VCaP (cell line): ENCODE data around the gene FARS2.
A peak's percentile ranks its signal among the peaks of the same experiment; 100 is the strongest.
"Not testable (repeated sequence)": the region's sequence is repeated elsewhere in the genome, so short reads cannot be mapped to it uniquely, and the experiment has no call there.

Source experiments
- H3K27ac ChIP-seq: fragments of 450-650 bp; 2 replicates; pipeline ENCODE4 v1.5.1; 2017
- TF ChIP-seq, protein P1 (sequence below): fragments of 450-650 bp; conservative IDR thresholded peaks from 2 replicates; pipeline ENCODE4 v1.5.1; 2017; ENCODE audit warnings: mild to moderate bottlenecking, moderate library complexity

FARS2 gene

GRCh38 chr6:5645328-5646290 lies 384.3 kb downstream of the FARS2 start:
- H3K27ac ChIP-seq: peak overlapping the region; percentile 50
- TF ChIP-seq, protein P1, sequence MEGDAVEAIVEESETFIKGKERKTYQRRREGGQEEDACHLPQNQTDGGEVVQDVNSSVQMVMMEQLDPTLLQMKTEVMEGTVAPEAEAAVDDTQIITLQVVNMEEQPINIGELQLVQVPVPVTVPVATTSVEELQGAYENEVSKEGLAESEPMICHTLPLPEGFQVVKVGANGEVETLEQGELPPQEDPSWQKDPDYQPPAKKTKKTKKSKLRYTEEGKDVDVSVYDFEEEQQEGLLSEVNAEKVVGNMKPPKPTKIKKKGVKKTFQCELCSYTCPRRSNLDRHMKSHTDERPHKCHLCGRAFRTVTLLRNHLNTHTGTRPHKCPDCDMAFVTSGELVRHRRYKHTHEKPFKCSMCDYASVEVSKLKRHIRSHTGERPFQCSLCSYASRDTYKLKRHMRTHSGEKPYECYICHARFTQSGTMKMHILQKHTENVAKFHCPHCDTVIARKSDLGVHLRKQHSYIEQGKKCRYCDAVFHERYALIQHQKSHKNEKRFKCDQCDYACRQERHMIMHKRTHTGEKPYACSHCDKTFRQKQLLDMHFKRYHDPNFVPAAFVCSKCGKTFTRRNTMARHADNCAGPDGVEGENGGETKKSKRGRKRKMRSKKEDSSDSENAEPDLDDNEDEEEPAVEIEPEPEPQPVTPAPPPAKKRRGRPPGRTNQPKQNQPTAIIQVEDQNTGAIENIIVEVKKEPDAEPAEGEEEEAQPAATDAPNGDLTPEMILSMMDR: no peak

DNA sequence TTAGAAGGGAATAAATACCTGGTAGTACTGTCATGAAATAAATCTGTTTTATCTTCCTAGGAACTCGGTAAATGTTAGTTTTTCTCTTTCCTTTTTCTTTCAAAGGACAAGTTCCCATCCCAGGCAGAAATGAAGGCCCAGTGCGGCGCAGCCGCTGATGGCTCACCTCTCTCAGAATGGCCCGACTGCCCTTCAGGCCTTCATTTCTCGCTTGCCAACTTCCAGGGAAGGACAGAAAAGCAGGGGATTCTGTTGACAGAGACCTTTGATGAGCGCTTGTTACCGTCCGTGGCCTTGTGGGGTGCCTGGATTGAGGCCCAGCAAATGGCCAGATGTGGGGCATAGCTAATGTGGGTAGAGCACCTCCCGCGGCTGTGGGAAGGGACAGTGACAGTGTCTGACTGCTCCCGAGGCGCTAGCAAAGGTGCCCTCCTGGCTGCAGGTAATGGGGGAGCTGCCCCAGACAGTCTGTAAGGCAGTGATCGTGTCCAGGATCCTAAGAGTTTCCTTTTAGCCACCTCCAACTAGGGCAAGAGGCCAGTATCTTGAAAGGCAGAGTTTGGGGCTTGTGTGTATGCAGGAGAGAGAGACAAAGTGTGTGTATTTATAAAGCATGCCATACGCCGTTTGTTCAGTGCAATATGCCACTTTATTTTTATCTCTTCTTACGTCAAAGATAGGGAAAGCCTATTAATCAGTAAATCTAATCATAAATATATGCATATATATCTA lies 391.3 kb downstream of the FARS2 start:
- TF ChIP-seq, protein P1: no peak
- H3K27ac ChIP-seq: no peak overlapping the region

GRCh38 chr6:5653801-5654200 lies 392.5 kb downstream of the FARS2 start:
- TF ChIP-seq, protein P1: no peak
- no peak overlapping the region for H3K27ac ChIP-seq

- H3K27ac ChIP-seq: no peak overlapping the region
- TF ChIP-seq, protein P1: no peak
These were observed 394.9 kb downstream of the FARS2 start for GRCh38 chr6:5656226-5656625.

DNA sequence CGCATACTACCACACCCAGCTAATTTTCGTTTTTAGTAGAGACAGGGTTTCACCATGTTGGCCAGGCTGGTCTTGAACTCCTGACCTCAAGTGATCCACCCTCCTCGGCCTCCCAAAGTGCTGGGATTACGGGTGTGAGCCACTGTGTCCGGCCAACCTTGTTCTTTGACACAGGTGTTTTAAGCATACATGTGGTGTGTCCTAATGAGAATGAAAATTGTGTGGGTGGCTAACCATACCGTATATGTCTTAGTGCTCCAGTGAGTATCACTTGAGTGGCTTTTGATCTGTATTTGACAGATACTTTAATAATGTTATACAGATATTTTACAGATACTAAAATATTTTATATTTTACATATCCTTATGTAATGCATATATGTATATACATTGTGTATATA lies 395.4 kb downstream of the FARS2 start:
- not testable (repeated sequence) for H3K27ac ChIP-seq

DNA sequence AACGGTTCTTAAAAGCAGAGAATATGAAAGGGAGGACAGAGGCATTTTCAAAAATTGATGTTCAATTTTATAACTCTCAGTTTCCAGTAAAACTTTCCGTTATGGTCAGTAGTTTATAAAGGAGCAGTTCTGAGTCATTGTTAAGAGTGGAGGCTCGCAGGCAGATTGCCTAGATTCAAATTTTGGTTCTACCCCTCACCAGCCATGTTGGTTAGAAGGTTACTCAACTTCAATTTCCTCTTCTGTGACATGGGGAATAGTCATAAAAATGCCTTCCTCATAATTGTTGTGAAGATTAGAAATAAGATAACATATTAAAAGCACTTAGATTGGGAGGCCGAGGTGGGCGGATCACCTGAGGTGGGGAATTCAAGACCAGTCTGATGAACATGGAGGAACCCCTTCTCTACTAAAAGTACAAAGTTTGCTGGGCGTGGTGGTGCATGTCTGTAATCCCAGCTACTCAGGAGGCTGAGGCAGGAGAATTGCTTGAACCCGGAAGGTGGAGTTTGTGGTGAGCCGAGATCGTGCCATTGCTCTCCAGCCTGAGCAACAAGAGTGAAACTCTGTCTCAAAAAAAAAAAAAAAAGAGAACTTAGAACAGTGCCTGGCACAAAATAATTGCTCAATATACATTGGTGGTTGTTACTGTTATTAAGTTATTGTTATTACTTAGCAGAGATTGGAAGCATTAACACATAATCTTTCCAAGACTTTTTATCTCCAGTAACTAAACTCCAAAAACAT lies 396.5 kb downstream of the FARS2 start:
- TF ChIP-seq, protein P1: no peak
- no peak overlapping the region for H3K27ac ChIP-seq

DNA sequence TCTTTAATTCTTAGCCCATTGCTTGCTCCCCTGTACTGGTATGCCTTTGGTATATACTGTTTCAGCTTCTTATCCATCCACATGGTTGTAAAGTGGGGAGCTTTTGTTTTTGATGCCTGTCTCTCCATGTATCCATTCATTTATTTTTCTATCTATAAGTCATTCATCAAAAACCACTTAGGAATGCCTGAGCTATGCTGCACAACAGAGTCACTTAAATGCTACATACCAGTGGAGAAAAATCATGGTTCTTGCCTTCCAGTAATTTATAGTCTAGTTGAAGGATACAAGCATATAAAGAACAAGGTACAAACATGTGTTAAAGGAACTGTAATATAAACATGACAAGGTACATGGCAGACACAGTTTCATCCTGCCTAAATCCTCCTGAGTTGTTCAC lies 398.2 kb downstream of the FARS2 start:
- TF ChIP-seq, protein P1: no peak

More for the DNA sequence above, 398.2 kb downstream of the FARS2 start:
- no peak overlapping the region for H3K27ac ChIP-seq
